K562 (cell line): Measurements from ENCODE around the gene CAMK2D. TPM values are rescaled to one million over a fixed set of nuclear protein-coding genes. Genes with fewer than 3 reads are reported as not detected.

ENCODE experiments used
- ATAC-seq: fragments of 200-7000 bp; cut with Tn5 transposase; 3 replicates; pipeline ENCODE4 v1.9.1; 2020; ENCODE audit warnings: moderate library complexity
- BruUV-seq: library from RNA; stranded (reverse); fragments of 400-500 nt; replicated peaks from 2 replicates; lab custom pipeline; 2021; lab: Mats Ljungman, UMichigan
- CTCF ChIA-PET: fragments of 300-600 bp; formaldehyde crosslinking; extraction: SDS; loops from one replicate; lab custom pipeline; 2021; ENCODE audit warnings: low intra/inter-chr PET ratio; lab: Yijun Ruan, JAX
- POLR2A ChIA-PET: fragments of 300-600, 350-650 bp; sonication (Branson Sonifier 250); formaldehyde crosslinking; extraction: SDS; loops from one replicate; lab custom pipeline; 2021; ENCODE audit warnings: antibody characterized with exemption, inconsistent platforms; lab: Yijun Ruan, JAX
- DNase-seq, 4 experiments: peaks; one replicate each; pipeline versions ENCODE4 v3.0.0 to v3.0.0-alpha.2; 2011 to 2018; ENCODE audit warnings: low spot score in 3 of 4, mixed read lengths in 3 of 4; ENCODE audit errors: extremely low read depth in 1 of 4
- FAIRE-seq: peaks from 2 replicates; lab custom pipeline; 2011; peaks lifted over from hg19 to GRCh38; lab: Jason Lieb, UNC
- H2AFZ ChIP-seq: 2 replicates; pipeline ENCODE4 v1.6.0; 2011; ENCODE audit warnings: low read depth, low read length, control low read depth, inconsistent platforms
- H3K27ac ChIP-seq: fragments of 200-600 bp; 3 replicates; pipeline ENCODE4 v1.8.0; 2011; ENCODE audit warnings: low read depth, mild to moderate bottlenecking, control low read depth, inconsistent platforms, low read length, moderate library complexity, mixed read lengths; ENCODE audit errors: extremely low read depth
- H3K27me3 ChIP-seq, 2 experiments: fragments of 300-600 bp in 1 of 2; 2 replicates in 1 of 2; 3 replicates in 1 of 2; pipeline versions ENCODE4 v1.6.0 to v1.8.0; 2011; ENCODE audit warnings: inconsistent platforms in 2 of 2, low read length in 2 of 2, mild to moderate bottlenecking in 1 of 2, mixed read lengths in 1 of 2, moderate library complexity in 1 of 2; ENCODE audit not compliant: control insufficient read depth in 2 of 2, insufficient read depth in 2 of 2
- H3K36me3 ChIP-seq: fragments of 300-600 bp; 3 replicates; pipeline ENCODE4 v1.8.0; 2011; ENCODE audit warnings: mild to moderate bottlenecking, low read length, inconsistent platforms; ENCODE audit not compliant: control insufficient read depth, insufficient read depth
- H3K4me1 ChIP-seq, 2 experiments: fragments of 200-600 bp in 1 of 2; replicated peaks in 1 of 2; 2 replicates in 1 of 2; 3 replicates in 1 of 2; pipeline versions ENCODE4 v1.5.1 to v1.8.0; 2011; ENCODE audit warnings: inconsistent platforms in 2 of 2, low read length in 2 of 2, mild to moderate bottlenecking in 1 of 2, mixed read lengths in 1 of 2, moderate library complexity in 1 of 2; ENCODE audit not compliant: control insufficient read depth in 2 of 2, insufficient read depth in 2 of 2
- H3K4me2 ChIP-seq: 2 replicates; pipeline ENCODE4 v1.6.1; 2011; ENCODE audit warnings: low read length, control low read depth, inconsistent platforms, mixed read lengths; ENCODE audit not compliant: insufficient read depth
- H3K4me3 ChIP-seq: fragments of 200-600 bp; sonication (generic), shearing (Covaris generic); 2 replicates; pipeline ENCODE4 v1.5.1; 2016; ENCODE audit warnings: control low read depth, inconsistent platforms
- H3K79me2 ChIP-seq: fragments of 200-600 bp; 3 replicates; pipeline ENCODE4 v1.8.0; 2011; ENCODE audit warnings: low read length, inconsistent platforms; ENCODE audit not compliant: control insufficient read depth, insufficient read depth
- H3K9ac ChIP-seq, 2 experiments: 2 replicates each; pipeline versions ENCODE4 v1.6.0 to v1.6.1; 2011; ENCODE audit warnings: low read depth in 2 of 2, low read length in 2 of 2, control low read depth in 1 of 2, inconsistent platforms in 1 of 2, mild to moderate bottlenecking in 1 of 2, mixed read lengths in 1 of 2; ENCODE audit not compliant: insufficient read depth in 1 of 2
- H3K9me1 ChIP-seq: one replicate; pipeline ENCODE4 v1.6.0; 2011; ENCODE audit warnings: inconsistent platforms, mild to moderate bottlenecking, low read length, moderate library complexity; ENCODE audit not compliant: control insufficient read depth, insufficient read depth
- H3K9me3 ChIP-seq: replicated peaks from 2 replicates; pipeline ENCODE4 v1.5.1; 2011; ENCODE audit warnings: low read depth, low read length, inconsistent platforms; ENCODE audit not compliant: control insufficient read depth, insufficient read depth
- H4K20me1 ChIP-seq: replicated peaks from 2 replicates; pipeline ENCODE4 v1.6.1; 2011; ENCODE audit warnings: low read length, inconsistent platforms, mixed read lengths; ENCODE audit not compliant: control insufficient read depth, insufficient read depth
- CBX1 ChIP-seq: sonication (generic); IDR thresholded peaks from 2 replicates; pipeline ENCODE4 v1.6.1; 2016; ENCODE audit warnings: antibody characterized with exemption, low read depth, mild to moderate bottlenecking
- COPS2 ChIP-seq: fragments of 450-650 bp; conservative IDR thresholded peaks from 2 replicates; pipeline ENCODE4 v1.6.1; 2016; ENCODE audit warnings: mild to moderate bottlenecking, moderate library complexity
- MEF2A ChIP-seq: IDR thresholded peaks from 2 replicates; pipeline ENCODE4 v1.6.1; 2011; ENCODE audit warnings: low read depth, mild to moderate bottlenecking, low read length, moderate library complexity; ENCODE audit not compliant: control insufficient read depth
- POLR2AphosphoS2 ChIP-seq: IDR thresholded peaks from 2 replicates; pipeline ENCODE4 v1.6.1; 2012; ENCODE audit warnings: low read length, improper control_type of control experiment
- RBM17 ChIP-seq: fragments of 200-400 bp; formaldehyde crosslinking; IDR thresholded peaks from 2 replicates; pipeline ENCODE4 v1.6.1; 2017; ENCODE audit warnings: low read depth, mild to moderate bottlenecking, low read length, borderline replicate concordance
- RBM34 ChIP-seq: fragments of 200-400 bp; formaldehyde crosslinking; IDR thresholded peaks from 2 replicates; pipeline ENCODE4 v1.6.1; 2018; ENCODE audit warnings: low read length, borderline replicate concordance; ENCODE audit not compliant: insufficient read depth
- SP1 ChIP-seq: sonication (generic); formaldehyde crosslinking; IDR thresholded peaks from 2 replicates; pipeline ENCODE4 v1.8.1; 2022; ENCODE audit warnings: mild to moderate bottlenecking, missing genetic modification reagents
- SREBF2 ChIP-seq: sonication (generic); formaldehyde crosslinking; IDR thresholded peaks from 2 replicates; pipeline ENCODE4 v1.4.0; 2020; ENCODE audit warnings: mild to moderate bottlenecking, missing genetic modification reagents
- TAF1 ChIP-seq: IDR thresholded peaks from 2 replicates; pipeline ENCODE4 v1.6.1; 2011; ENCODE audit warnings: mild to moderate bottlenecking, low read length, moderate library complexity; ENCODE audit not compliant: insufficient read depth, control insufficient read depth, severe bottlenecking; ENCODE audit errors: extremely low read depth
- ZNF239 ChIP-seq: fragments of 250-450 bp; sonication (Bioruptor Pico); IDR thresholded peaks from 2 replicates; pipeline ENCODE4 v1.4.0; 2020; ENCODE audit warnings: mild to moderate bottlenecking
- ZNF699 ChIP-seq: fragments of 250-450 bp; sonication (Bioruptor Pico); IDR thresholded peaks from 2 replicates; pipeline ENCODE4 v1.8.0; 2021; ENCODE audit warnings: mild to moderate bottlenecking, moderate library complexity; ENCODE audit not compliant: insufficient replicate concordance
- ZNF77 ChIP-seq: fragments of 250-450 bp; sonication (Bioruptor Pico); IDR thresholded peaks from 2 replicates; pipeline ENCODE4 v1.5.0; 2020
- WGBS: fragments of 100-300 bp; shearing (Covaris generic); methylation state at CpG from one replicate; pipeline ENCODE4 v1.1.6; 2016; ENCODE audit warnings: low coverage, mixed read lengths; ENCODE audit not compliant: insufficient coverage; ENCODE audit errors: missing lambda C conversion rate; 5-methylcytosine and 5-hydroxymethylcytosine counted together
- in situ Hi-C: fragments of 300-500 bp; cut with MboI; formaldehyde crosslinking; loops from 4 replicates; pipeline ENCODE4 v1.15.0; 2018; ENCODE audit warnings: inconsistent platforms, mixed read lengths
- intact Hi-C: fragments of 100-400 bp; cut with micrococcal nuclease; formaldehyde crosslinking; loops from 2 replicates; pipeline ENCODE4 v1.14.2; 2022
- polyA plus RNA-seq, 8 experiments: library from polyadenylated mRNA; depleted of rRNA in 4 of 8; stranded (reverse) in 5 of 8; unstranded in 3 of 8; fragments of >200 nt; fragmentation: Nextera tagmentation in 2 of 8; fragmentation: Illumina TruSeq in 1 of 8; extraction: Ambion mirVana in 2 of 8; extraction: Trizol in 1 of 8; gene quantifications; 2 replicates each; pipeline versions ENCODE4 v1.2.1 to v1.2.3, GENCODE V29; 2011 to 2014; ENCODE audit warnings: inconsistent platforms in 1 of 8, missing spikeins in 1 of 8
- total RNA-seq, 7 experiments: library from RNA; depleted of rRNA in 6 of 7; stranded (reverse); fragments of >200 nt in 6 of 7; fragmentation: Illumina TruSeq in 2 of 7; extraction: Trizol in 2 of 7; gene quantifications; 2 replicates each; pipeline versions ENCODE4 v1.2.1 to v1.2.3, GENCODE V29; 2011 to 2021; ENCODE audit warnings: low replicate concordance in 1 of 7
- TF ChIP-seq, protein P1 (sequence below): fragments of 450-650 bp; IDR thresholded peaks from 2 replicates; pipeline ENCODE4 v1.6.1; 2017; ENCODE audit warnings: antibody characterized with exemption, mild to moderate bottlenecking

Gene CAMK2D
- total and polyA plus RNA-seq, 9 of the 15 experiments (the other 6 are each of a cell fraction or from before 2014, with no cell fraction given) = 0.01 to 0.33 (median 0.04) TPM; not detected in 2

DNA sequence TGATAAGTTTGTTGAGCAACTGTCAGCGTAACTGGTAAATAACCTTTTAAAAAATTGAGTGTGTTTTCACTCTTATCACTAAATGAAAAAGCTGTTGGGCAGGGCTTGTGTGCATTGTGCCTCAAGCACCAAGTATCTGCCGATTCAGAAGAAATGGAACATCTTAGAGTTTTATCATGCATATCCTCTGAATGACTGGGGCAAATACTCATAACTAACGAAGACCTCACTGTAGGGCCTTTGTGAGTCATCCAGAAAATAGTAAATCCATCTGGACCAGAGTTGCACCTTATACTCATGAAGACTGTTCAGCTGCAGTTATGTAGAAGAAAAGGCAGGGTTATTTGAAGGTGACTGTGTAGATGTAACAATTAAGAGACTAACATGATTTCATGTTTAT, 222.1 kb downstream of the CAMK2D start:
- H3K4me2 ChIP-seq = no peak overlapping the region
- FAIRE-seq (no peak), DNase-seq (no peak), ATAC-seq (no peak)
- in situ Hi-C loops = no loop called here
- H3K27ac ChIP-seq = no peak overlapping the region
- H3K27me3 ChIP-seq = no peaks in the 10 kb centered on the region
- H3K4me3 ChIP-seq = no peak overlapping the region
- H4K20me1 ChIP-seq = no peaks in the 10 kb centered on the region
- intact Hi-C loops = no loop called here
- H3K36me3 ChIP-seq = no peaks in the 10 kb centered on the region
- CTCF ChIA-PET = no interaction called here
- no peak overlapping the region for H3K9ac ChIP-seq
- H3K4me1 ChIP-seq = no peaks in the 10 kb centered on the region
- POLR2A ChIA-PET = no interaction called here
- BruUV-seq = no TSS peak
- no peak overlapping the region for H2AFZ ChIP-seq
- H3K9me1 ChIP-seq = no peaks in the 10 kb centered on the region
- H3K9me3 ChIP-seq = no peaks in the 10 kb centered on the region
- WGBS = 5% methylated on average over 3 of the region's 3 CpGs
- H3K79me2 ChIP-seq = no peaks in the 10 kb centered on the region
- no peak for TF ChIP-seq CBX1
- TF ChIP-seq, protein P1, sequence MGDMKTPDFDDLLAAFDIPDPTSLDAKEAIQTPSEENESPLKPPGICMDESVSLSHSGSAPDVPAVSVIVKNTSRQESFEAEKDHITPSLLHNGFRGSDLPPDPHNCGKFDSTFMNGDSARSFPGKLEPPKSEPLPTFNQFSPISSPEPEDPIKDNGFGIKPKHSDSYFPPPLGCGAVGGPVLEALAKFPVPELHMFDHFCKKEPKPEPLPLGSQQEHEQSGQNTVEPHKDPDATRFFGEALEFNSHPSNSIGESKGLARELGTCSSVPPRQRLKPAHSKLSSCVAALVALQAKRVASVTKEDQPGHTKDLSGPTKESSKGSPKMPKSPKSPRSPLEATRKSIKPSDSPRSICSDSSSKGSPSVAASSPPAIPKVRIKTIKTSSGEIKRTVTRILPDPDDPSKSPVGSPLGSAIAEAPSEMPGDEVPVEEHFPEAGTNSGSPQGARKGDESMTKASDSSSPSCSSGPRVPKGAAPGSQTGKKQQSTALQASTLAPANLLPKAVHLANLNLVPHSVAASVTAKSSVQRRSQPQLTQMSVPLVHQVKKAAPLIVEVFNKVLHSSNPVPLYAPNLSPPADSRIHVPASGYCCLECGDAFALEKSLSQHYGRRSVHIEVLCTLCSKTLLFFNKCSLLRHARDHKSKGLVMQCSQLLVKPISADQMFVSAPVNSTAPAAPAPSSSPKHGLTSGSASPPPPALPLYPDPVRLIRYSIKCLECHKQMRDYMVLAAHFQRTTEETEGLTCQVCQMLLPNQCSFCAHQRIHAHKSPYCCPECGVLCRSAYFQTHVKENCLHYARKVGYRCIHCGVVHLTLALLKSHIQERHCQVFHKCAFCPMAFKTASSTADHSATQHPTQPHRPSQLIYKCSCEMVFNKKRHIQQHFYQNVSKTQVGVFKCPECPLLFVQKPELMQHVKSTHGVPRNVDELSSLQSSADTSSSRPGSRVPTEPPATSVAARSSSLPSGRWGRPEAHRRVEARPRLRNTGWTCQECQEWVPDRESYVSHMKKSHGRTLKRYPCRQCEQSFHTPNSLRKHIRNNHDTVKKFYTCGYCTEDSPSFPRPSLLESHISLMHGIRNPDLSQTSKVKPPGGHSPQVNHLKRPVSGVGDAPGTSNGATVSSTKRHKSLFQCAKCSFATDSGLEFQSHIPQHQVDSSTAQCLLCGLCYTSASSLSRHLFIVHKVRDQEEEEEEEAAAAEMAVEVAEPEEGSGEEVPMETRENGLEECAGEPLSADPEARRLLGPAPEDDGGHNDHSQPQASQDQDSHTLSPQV = no peak
- no peak for TF ChIP-seq POLR2AphosphoS2
- TF ChIP-seq RBM17 = no peak
- no peak for TF ChIP-seq MEF2A
- no peak for TF ChIP-seq ZNF699
- TF ChIP-seq RBM34 = no peak
- no peak for TF ChIP-seq ZNF239 (CRISPR knock-in tag)
- no peak for TF ChIP-seq SREBF2 (CRISPR knock-in tag)
- no peak for TF ChIP-seq TAF1
- no peak for TF ChIP-seq COPS2
- TF ChIP-seq ZNF77 (CRISPR knock-in tag) = no peak
- TF ChIP-seq SP1 = no peak
